CD14-positive monocyte (primary cell): ENCODE measurements around the gene DRAP1. TPM values are rescaled to one million over a fixed set of nuclear protein-coding genes. Genes with fewer than 3 reads are reported as not detected.

Experiments used
- DNase-seq, 3 donors: peaks; one replicate each; pipeline ENCODE4 v3.0.0-alpha.2; 2011 to 2022
- H2AFZ ChIP-seq: 2 replicates; pipeline ENCODE4 v1.6.0; 2012; ENCODE audit warnings: mild to moderate bottlenecking, low read depth, low read length, inconsistent platforms; ENCODE audit not compliant: insufficient read depth, poor library complexity, severe bottlenecking
- H3K27ac ChIP-seq, 2 donors: 1 replicate in 1 of 2; 2 replicates in 1 of 2; pipeline ENCODE4 v1.5.1; 2012 to 2013; ENCODE audit warnings: low read length in 2 of 2, control low read depth in 1 of 2, inconsistent platforms in 1 of 2, low read depth in 1 of 2, mild to moderate bottlenecking in 1 of 2
- H3K27me3 ChIP-seq, 2 donors: one replicate each; pipeline versions ENCODE4 v1.6.0 to v1.6.1; 2011 to 2013; ENCODE audit warnings: low read length in 2 of 2; ENCODE audit not compliant: control insufficient read depth in 2 of 2, insufficient read depth in 2 of 2
- H3K36me3 ChIP-seq, 2 donors: replicated peaks in 1 of 2; 1 replicate in 1 of 2; 2 replicates in 1 of 2; pipeline versions ENCODE4 v1.5.1 to v1.6.1; 2012 to 2013; ENCODE audit warnings: low read length in 2 of 2, control low read depth in 1 of 2, inconsistent platforms in 1 of 2, mild to moderate bottlenecking in 1 of 2; ENCODE audit not compliant: insufficient read depth in 2 of 2, control insufficient read depth in 1 of 2
- H3K4me1 ChIP-seq, 2 donors: 1 replicate in 1 of 2; 2 replicates in 1 of 2; pipeline versions ENCODE4 v1.5.1 to v1.6.1; 2012 to 2013; ENCODE audit warnings: low read length in 2 of 2, control low read depth in 1 of 2, inconsistent platforms in 1 of 2, mild to moderate bottlenecking in 1 of 2, moderate library complexity in 1 of 2; ENCODE audit not compliant: insufficient read depth in 2 of 2, control insufficient read depth in 1 of 2
- H3K4me2 ChIP-seq: replicated peaks from 2 replicates; pipeline ENCODE3; 2012; ENCODE audit warnings: low read length, moderate library complexity, mild to moderate bottlenecking; ENCODE audit not compliant: poor library complexity, severe bottlenecking; ENCODE audit errors: extremely low read depth
- H3K4me3 ChIP-seq, 3 experiments: fragments of 200-600 bp in 1 of 3; sonication (generic) in 1 of 3; replicated peaks in 1 of 3; 1 replicate in 2 of 3; 2 replicates in 1 of 3; pipeline ENCODE4 v1.5.1; 2011 to 2013; ENCODE audit warnings: low read length in 3 of 3, mild to moderate bottlenecking in 3 of 3, control low read depth in 2 of 3, low read depth in 2 of 3, inconsistent platforms in 1 of 3, moderate library complexity in 1 of 3
- H3K79me2 ChIP-seq: 2 replicates; pipeline ENCODE4 v1.6.0; 2012; ENCODE audit warnings: mild to moderate bottlenecking, control low read depth, inconsistent platforms, low read length, moderate library complexity; ENCODE audit not compliant: insufficient read depth
- H3K9ac ChIP-seq: 2 replicates; pipeline ENCODE4 v1.6.0; 2017; ENCODE audit warnings: low read length, mild to moderate bottlenecking; ENCODE audit not compliant: insufficient read depth, poor library complexity, severe bottlenecking
- H3K9me3 ChIP-seq, 2 donors: replicated peaks in 1 of 2; 1 replicate in 1 of 2; 2 replicates in 1 of 2; pipeline versions ENCODE4 v1.5.1 to v1.6.1; 2012 to 2013; ENCODE audit warnings: low read length in 2 of 2, control low read depth in 1 of 2; ENCODE audit not compliant: control insufficient read depth in 1 of 2, insufficient read depth in 1 of 2
- H4K20me1 ChIP-seq: 2 replicates; pipeline ENCODE4 v1.6.0; 2012; ENCODE audit warnings: mild to moderate bottlenecking, low read length, control low read depth, moderate library complexity; ENCODE audit not compliant: insufficient read depth
- H3K27ac Mint-ChIP-seq, 7 donors: one replicate each; pipeline ENCODE4 v1.8.0; 2020; ENCODE audit warnings: mild to moderate bottlenecking in 7 of 7, mixed read lengths in 7 of 7, moderate library complexity in 6 of 7, inconsistent platforms in 2 of 7
- H3K27me3 Mint-ChIP-seq, 3 donors: one replicate each; pipeline ENCODE4 v1.8.0; 2021 to 2022; ENCODE audit warnings: low read depth in 3 of 3, mild to moderate bottlenecking in 3 of 3, mixed read lengths in 3 of 3, moderate library complexity in 3 of 3, inconsistent platforms in 1 of 3
- H3K36me3 Mint-ChIP-seq, 2 donors: one replicate each; pipeline ENCODE4 v1.8.0; 2020; ENCODE audit warnings: mixed read lengths in 2 of 2, inconsistent platforms in 1 of 2, mild to moderate bottlenecking in 1 of 2
- H3K4me1 Mint-ChIP-seq: one replicate; pipeline ENCODE4 v1.8.0; 2020; ENCODE audit warnings: mild to moderate bottlenecking, mixed read lengths
- H3K4me3 Mint-ChIP-seq, 2 donors: one replicate each; pipeline ENCODE4 v1.8.0; 2020; ENCODE audit warnings: mild to moderate bottlenecking in 2 of 2, mixed read lengths in 2 of 2, moderate library complexity in 1 of 2
- H3K9me3 Mint-ChIP-seq, 7 donors: one replicate each; pipeline ENCODE4 v1.8.0; 2020 to 2022; ENCODE audit warnings: mixed read lengths in 7 of 7, mild to moderate bottlenecking in 6 of 7, moderate library complexity in 6 of 7, inconsistent platforms in 2 of 7
- CTCF ChIP-seq: fragments of 200-600 bp; IDR thresholded peaks from one replicate; pipeline ENCODE4 v1.8.0; 2022; ENCODE audit warnings: antibody characterized with exemption, mild to moderate bottlenecking
- WGBS: methylation state at CpG from one replicate; pipeline ENCODE4 v1.1.5; 2013; ENCODE audit warnings: missing lambda C conversion rate; ENCODE audit not compliant: insufficient coverage; 5-methylcytosine and 5-hydroxymethylcytosine counted together
- intact Hi-C, 2 donors: fragments of 100-400 bp; cut with micrococcal nuclease; formaldehyde crosslinking; loops; one replicate each; pipeline versions ENCODE4 v1.15.0 to v1.15.1; 2023
- polyA plus RNA-seq, 3 donors: library from polyadenylated mRNA; depleted of rRNA in 1 of 3; unstranded in 2 of 3; stranded (reverse) in 1 of 3; fragments of 300-500 nt in 2 of 3; fragments of >200 nt in 1 of 3; fragmentation: Illumina TruSeq in 2 of 3; gene quantifications; 1 replicate in 2 of 3; 2 replicates in 1 of 3; pipeline ENCODE4 v1.2.3, GENCODE V29; 2012 to 2021

DRAP1 gene
- polyA plus RNA-seq, 3 donors: 68.3 to 97.2 (median 72.1) TPM

DNA sequence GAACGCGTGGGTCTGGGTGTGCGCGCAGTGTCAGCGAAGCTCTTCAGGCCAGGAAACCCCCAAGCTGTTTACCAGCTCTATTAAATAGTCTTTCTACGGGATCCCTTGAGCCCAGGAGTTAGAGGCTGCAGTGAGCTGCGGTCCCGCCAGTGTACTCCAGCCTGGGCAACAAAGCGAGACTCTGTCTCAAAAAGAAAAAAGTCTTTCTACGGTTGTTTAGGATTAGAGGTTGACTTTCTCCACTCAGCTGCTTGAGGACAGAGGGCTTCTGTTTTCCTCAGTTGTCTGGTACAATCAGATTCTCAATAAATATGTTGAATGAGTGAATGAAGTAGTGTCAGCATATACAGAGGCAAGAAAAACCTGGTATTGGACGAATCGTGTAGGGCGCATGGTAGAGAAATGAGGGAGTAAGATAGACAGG is 42.9 kb downstream of the DRAP1 start:
- Histone ChIP-seq H2AFZ (peak overlapping the region; percentile 41), H3K4me3 (peak overlapping the region; percentile 74 to 97 (median 87)), H3K4me1 (peaks cover 18 to 24% of the 10 kb centered on the region in 2 donors), H3K27me3 (no peaks in the 10 kb centered on the region), H3K36me3 (peaks cover 33 to 38% of the 10 kb centered on the region in 2 donors), H4K20me1 (peaks cover 10% of the 10 kb centered on the region), H3K9me3 (no peaks in the 10 kb centered on the region), H3K79me2 (peaks cover 35% of the 10 kb centered on the region), H3K4me2 (peak overlapping the region; percentile 72), H3K27ac (peak overlapping the region in 1 of 2 donors; percentile 92), H3K9ac (peak overlapping the region; percentile 94)
- intact Hi-C loops: loop anchor here (2.0 to 5.0 kb wide), 3 partner anchors 40 to 41 kb away; partner anchors contain the start of genes BANF1 (in 2 of the 2) and EIF1AD (in 2 of the 2)
- H3K4me1 Mint-ChIP-seq: peaks cover 24% of the 10 kb centered on the region
- peak overlapping the region; percentile 91 to 95 for H3K4me3 Mint-ChIP-seq
- no peak for DNase-seq
- TF ChIP-seq CTCF: no peak
- peaks cover 0 to 2% (median 0%) of the 10 kb centered on the region in 7 donors for H3K9me3 Mint-ChIP-seq
- peaks cover 39 to 41% of the 10 kb centered on the region in 2 donors for H3K36me3 Mint-ChIP-seq
- 18% methylated on average over 8 of the region's 13 CpGs for WGBS
- peaks cover 0 to 2% (median 2%) of the 10 kb centered on the region in 3 donors for H3K27me3 Mint-ChIP-seq
- peak overlapping the region; percentile 52 to 97 (median 89) for H3K27ac Mint-ChIP-seq

DNA sequence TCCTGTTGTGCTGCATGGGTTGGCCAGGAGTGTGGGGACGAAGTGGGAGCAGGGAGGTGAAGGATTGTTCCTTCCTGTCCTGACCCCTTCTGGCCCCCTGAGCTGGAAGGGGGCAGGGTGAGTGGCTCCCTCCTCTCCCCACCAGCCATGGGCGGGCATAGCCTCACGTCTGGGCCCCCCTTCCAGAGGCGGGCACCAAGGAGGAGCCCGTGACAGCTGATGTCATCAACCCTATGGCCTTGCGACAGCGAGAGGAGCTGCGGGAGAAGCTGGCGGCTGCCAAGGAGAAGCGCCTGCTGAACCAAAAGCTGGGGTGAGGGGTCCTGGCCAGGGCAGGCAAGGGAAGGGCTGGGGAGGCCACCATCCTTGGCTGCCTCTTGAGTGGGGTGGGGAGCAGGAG is 45.7 kb downstream of the DRAP1 start:
- H3K79me2 ChIP-seq: peaks cover 35% of the 10 kb centered on the region
- intact Hi-C loops: loop anchor here (5.0 kb wide), 2 partner anchors 37 to 43 kb away; partner anchors contain the start of genes BANF1 (in 1 of the 2) and EIF1AD (in 1 of the 2)

More for the DNA sequence above, 45.7 kb downstream of the DRAP1 start:
- H3K9me3 ChIP-seq: no peaks in the 10 kb centered on the region
- H3K4me3 ChIP-seq: no peak overlapping the region
- H4K20me1 ChIP-seq: peaks cover 22% of the 10 kb centered on the region
- H3K27me3 ChIP-seq: no peaks in the 10 kb centered on the region
- H3K4me1 ChIP-seq: peaks cover 22 to 33% of the 10 kb centered on the region in 2 donors
- no peak overlapping the region for H3K4me3 Mint-ChIP-seq
- H3K9me3 Mint-ChIP-seq: no peaks in the 10 kb centered on the region
- no peak overlapping the region for H3K27ac ChIP-seq
- H3K36me3 Mint-ChIP-seq: peaks cover 64 to 69% of the 10 kb centered on the region in 2 donors
- H3K9ac ChIP-seq: no peak overlapping the region
- peak overlapping the region in 1 of 7 donors; percentile 49 for H3K27ac Mint-ChIP-seq
- 91% methylated on average over 6 of the region's 10 CpGs for WGBS
- no peak for TF ChIP-seq CTCF
- no peak overlapping the region for H2AFZ ChIP-seq
- H3K4me2 ChIP-seq: no peak overlapping the region
- no peaks in the 10 kb centered on the region for H3K27me3 Mint-ChIP-seq
- H3K4me1 Mint-ChIP-seq: peaks cover 31% of the 10 kb centered on the region
- no peak for DNase-seq
- peaks cover 60 to 66% of the 10 kb centered on the region in 2 donors for H3K36me3 ChIP-seq
